ENCODE measurements around the gene TPSG1. TPM values are rescaled to one million over a fixed set of nuclear protein-coding genes. Genes with fewer than 3 reads are reported as not detected.
A peak's percentile ranks its signal among the peaks of the same experiment; 100 is the strongest.

The TPSG1 gene
- total RNA-seq, 1 experiment from 2014 or later, result not detected

GRCh38 chr16:1184980-1185379 is 40.1 kb downstream of the TPSG1 start:
- Histone ChIP-seq H3K27ac (ENCODE audit: low read depth, low read length, poor library complexity, severe bottlenecking) (no peak overlapping the region), H3K4me1 (ENCODE audit: insufficient read depth, low read length, poor library complexity, severe bottlenecking) (no peaks in the 10 kb centered on the region), H3K36me3 (ENCODE audit: insufficient read depth, low read length, poor library complexity, severe bottlenecking) (no peaks in the 10 kb centered on the region), H3K9me3 (ENCODE audit: low read depth, low read length, poor library complexity, severe bottlenecking) (no peaks in the 10 kb centered on the region), H3K4me3 (ENCODE audit: low read depth, low read length, poor library complexity, severe bottlenecking) (no peak overlapping the region), H3K27me3 (replicated peaks; ENCODE audit: insufficient read depth, low read depth, low read length, poor library complexity) (no peaks in the 10 kb centered on the region)
- no peak for TF ChIP-seq EZH2 (IDR thresholded peaks at IDR 0.05; ENCODE audit: borderline replicate concordance, low read depth, low read length, poor library complexity, severe bottlenecking)
- no peak for TF ChIP-seq CTCF (conservative IDR thresholded peaks at IDR 0.05; ENCODE audit: low read depth, low read length)
- ChIA-PET POLR2A (ENCODE audit: low non-redundant PET) (no interaction called here), CTCF (no interaction called here)
- intact Hi-C loops (cut with micrococcal nuclease; ENCODE audit: unreplicated experiment), result no loop called here
- no peak for DNase-seq (ENCODE audit: low spot score)
- no TSS peak for BruUV-seq (replicated peaks)

- no peak overlapping the region for H3K27ac ChIP-seq (ENCODE audit: low read depth, low read length, poor library complexity, severe bottlenecking)
- intact Hi-C loops (cut with micrococcal nuclease; ENCODE audit: unreplicated experiment), result no loop called here
- no TSS peak for BruUV-seq (replicated peaks)
- H3K9me3 ChIP-seq (ENCODE audit: low read depth, low read length, poor library complexity, severe bottlenecking), result no peaks in the 10 kb centered on the region
- TF ChIP-seq CTCF (conservative IDR thresholded peaks at IDR 0.05; ENCODE audit: low read depth, low read length), result 0 out of 2 replicates have a peak, but pooled peaks have one; percentile 14
- TF ChIP-seq EZH2 (IDR thresholded peaks at IDR 0.05; ENCODE audit: borderline replicate concordance, low read depth, low read length, poor library complexity, severe bottlenecking), result no peak
- DNase-seq (ENCODE audit: low spot score), result no peak
- H3K4me1 ChIP-seq (ENCODE audit: insufficient read depth, low read length, poor library complexity, severe bottlenecking), result no peaks in the 10 kb centered on the region
- CTCF ChIA-PET, result no interaction called here
- POLR2A ChIA-PET (ENCODE audit: low non-redundant PET), result no interaction called here
- no peaks in the 10 kb centered on the region for H3K36me3 ChIP-seq (ENCODE audit: insufficient read depth, low read length, poor library complexity, severe bottlenecking)
- no peaks in the 10 kb centered on the region for H3K27me3 ChIP-seq (replicated peaks; ENCODE audit: insufficient read depth, low read depth, low read length, poor library complexity)
- H3K4me3 ChIP-seq (ENCODE audit: low read depth, low read length, poor library complexity, severe bottlenecking), result no peak overlapping the region
Observed at GRCh38 chr16:1184156-1184868, 40.8 kb downstream of the TPSG1 start.

- ChIA-PET POLR2A (ENCODE audit: low non-redundant PET) (no interaction called here), CTCF (no interaction called here)
- H3K9me3 ChIP-seq (ENCODE audit: low read depth, low read length, poor library complexity, severe bottlenecking), result no peaks in the 10 kb centered on the region
- H3K4me3 ChIP-seq (ENCODE audit: low read depth, low read length, poor library complexity, severe bottlenecking), result no peak overlapping the region
- no TSS peak for BruUV-seq (replicated peaks)
- intact Hi-C loops (cut with micrococcal nuclease; ENCODE audit: unreplicated experiment), result no loop called here
- H3K27me3 ChIP-seq (replicated peaks; ENCODE audit: insufficient read depth, low read depth, low read length, poor library complexity), result no peaks in the 10 kb centered on the region
- H3K27ac ChIP-seq (ENCODE audit: low read depth, low read length, poor library complexity, severe bottlenecking), result no peak overlapping the region
- TF ChIP-seq CTCF (conservative IDR thresholded peaks at IDR 0.05; ENCODE audit: low read depth, low read length), result no peak
- no peak for TF ChIP-seq EZH2 (IDR thresholded peaks at IDR 0.05; ENCODE audit: borderline replicate concordance, low read depth, low read length, poor library complexity, severe bottlenecking)
- H3K4me1 ChIP-seq (ENCODE audit: insufficient read depth, low read length, poor library complexity, severe bottlenecking), result no peaks in the 10 kb centered on the region
- H3K36me3 ChIP-seq (ENCODE audit: insufficient read depth, low read length, poor library complexity, severe bottlenecking), result no peaks in the 10 kb centered on the region
- peak; percentile 72 for DNase-seq (ENCODE audit: low spot score)
Observed at GRCh38 chr16:1182950-1183907, 41.8 kb downstream of the TPSG1 start.

Data from A673 (cell line).